Mammary epithelial cell (primary cell): Measurements from ENCODE around the gene RSBN1L.

Source experiments
- EZH2 ChIP-seq: IDR thresholded peaks from 2 replicates; pipeline ENCODE4 v1.6.1; 2012; ENCODE audit warnings: low read length, inconsistent platforms, borderline replicate concordance
- TF ChIP-seq, protein P1 (sequence below), 2 donors: IDR thresholded peaks in 1 of 2; conservative IDR thresholded peaks in 1 of 2; 2 replicates each; pipeline ENCODE4 v1.5.1; 2011 to 2012; ENCODE audit warnings: inconsistent platforms in 2 of 2, low read length in 2 of 2, mild to moderate bottlenecking in 2 of 2, control low read depth in 1 of 2, low read depth in 1 of 2; ENCODE audit not compliant: insufficient read depth in 1 of 2; ENCODE audit errors: extremely low read depth in 1 of 2

DNA sequence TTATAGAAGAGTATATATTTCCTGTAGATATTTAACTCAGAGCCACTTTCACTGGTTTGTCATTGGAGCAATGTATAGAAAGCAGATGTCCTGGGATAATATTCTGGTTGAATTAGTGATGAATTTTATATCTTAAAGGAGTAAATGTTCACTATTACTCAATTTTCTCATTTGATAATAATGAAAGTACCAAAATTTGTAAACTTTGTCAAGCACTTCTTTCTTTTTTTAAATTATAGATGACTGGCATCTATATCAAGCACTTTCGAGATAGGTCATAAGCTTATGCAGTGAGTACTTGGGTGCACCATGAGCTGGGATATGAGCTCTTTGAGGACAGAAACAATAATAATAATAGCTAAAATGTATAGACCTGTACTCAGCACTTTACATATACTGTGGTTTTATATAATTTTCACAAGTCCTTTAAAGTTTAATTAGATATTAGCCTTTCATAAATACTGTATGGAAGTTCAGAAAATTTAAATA lies 11.3 kb downstream of the RSBN1L start:
- no peak for TF ChIP-seq EZH2
- TF ChIP-seq, protein P1, sequence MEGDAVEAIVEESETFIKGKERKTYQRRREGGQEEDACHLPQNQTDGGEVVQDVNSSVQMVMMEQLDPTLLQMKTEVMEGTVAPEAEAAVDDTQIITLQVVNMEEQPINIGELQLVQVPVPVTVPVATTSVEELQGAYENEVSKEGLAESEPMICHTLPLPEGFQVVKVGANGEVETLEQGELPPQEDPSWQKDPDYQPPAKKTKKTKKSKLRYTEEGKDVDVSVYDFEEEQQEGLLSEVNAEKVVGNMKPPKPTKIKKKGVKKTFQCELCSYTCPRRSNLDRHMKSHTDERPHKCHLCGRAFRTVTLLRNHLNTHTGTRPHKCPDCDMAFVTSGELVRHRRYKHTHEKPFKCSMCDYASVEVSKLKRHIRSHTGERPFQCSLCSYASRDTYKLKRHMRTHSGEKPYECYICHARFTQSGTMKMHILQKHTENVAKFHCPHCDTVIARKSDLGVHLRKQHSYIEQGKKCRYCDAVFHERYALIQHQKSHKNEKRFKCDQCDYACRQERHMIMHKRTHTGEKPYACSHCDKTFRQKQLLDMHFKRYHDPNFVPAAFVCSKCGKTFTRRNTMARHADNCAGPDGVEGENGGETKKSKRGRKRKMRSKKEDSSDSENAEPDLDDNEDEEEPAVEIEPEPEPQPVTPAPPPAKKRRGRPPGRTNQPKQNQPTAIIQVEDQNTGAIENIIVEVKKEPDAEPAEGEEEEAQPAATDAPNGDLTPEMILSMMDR (conservative IDR thresholded peaks at IDR 0.05 in 1 of 2, IDR thresholded peaks at IDR 0.05 in 1 of 2; ENCODE audit: extremely low read depth in 1 of 2, insufficient read depth in 1 of 2, low read depth in 1 of 2, low read length in 2 of 2): no peak
